Natural killer cell (primary cell): ENCODE results near the gene ESRRG. TPM values are rescaled to one million over a fixed set of nuclear protein-coding genes. Genes with fewer than 3 reads are reported as not detected.

ENCODE experiments used
- ATAC-seq, 3 donors: fragments of 150-1000 bp in 2 of 3; fragments of 200-7000 bp in 1 of 3; cut with Tn5 transposase; 1 replicate in 1 of 3; 2 replicates in 2 of 3; pipeline ENCODE4 v1.10.0; 2021; ENCODE audit warnings: mild to moderate bottlenecking in 2 of 3, moderate library complexity in 2 of 3
- DNase-seq, 2 donors: peaks; one replicate each; pipeline versions ENCODE4 v3.0.0 to v3.0.0-alpha.2; 2013 to 2021; ENCODE audit warnings: mixed read lengths in 1 of 2
- H3K27ac ChIP-seq: one replicate; pipeline ENCODE4 v1.5.1; 2013; ENCODE audit warnings: mild to moderate bottlenecking, low read length
- H3K27me3 ChIP-seq: one replicate; pipeline ENCODE4 v1.6.1; 2013; ENCODE audit warnings: low read length; ENCODE audit not compliant: control insufficient read depth, insufficient read depth
- H3K36me3 ChIP-seq: one replicate; pipeline ENCODE4 v1.6.1; 2013; ENCODE audit warnings: low read length; ENCODE audit not compliant: control insufficient read depth, insufficient read depth
- H3K4me1 ChIP-seq: one replicate; pipeline ENCODE4 v1.6.1; 2013; ENCODE audit warnings: low read length; ENCODE audit not compliant: control insufficient read depth, insufficient read depth
- H3K4me3 ChIP-seq: one replicate; pipeline ENCODE4 v1.5.1; 2013; ENCODE audit warnings: low read length
- H3K9me3 ChIP-seq: one replicate; pipeline ENCODE4 v1.6.1; 2013; ENCODE audit warnings: low read length; ENCODE audit not compliant: control insufficient read depth, insufficient read depth
- H3K27ac Mint-ChIP-seq, 2 donors: one replicate each; pipeline ENCODE4 v1.8.0; 2022; ENCODE audit warnings: mild to moderate bottlenecking in 2 of 2, mixed read lengths in 2 of 2, moderate library complexity in 1 of 2
- H3K27me3 Mint-ChIP-seq, 2 donors: one replicate each; pipeline ENCODE4 v1.8.0; 2022; ENCODE audit warnings: low read depth in 2 of 2, mixed read lengths in 2 of 2
- H3K36me3 Mint-ChIP-seq: one replicate; pipeline ENCODE4 v1.8.0; 2022; ENCODE audit warnings: mixed read lengths
- H3K4me1 Mint-ChIP-seq, 2 donors: one replicate each; pipeline ENCODE4 v1.8.0; 2022; ENCODE audit warnings: mixed read lengths in 2 of 2
- H3K4me3 Mint-ChIP-seq: one replicate; pipeline ENCODE4 v1.8.0; 2022; ENCODE audit warnings: mild to moderate bottlenecking, moderate library complexity, mixed read lengths
- H3K9me3 Mint-ChIP-seq, 2 donors: one replicate each; pipeline ENCODE4 v1.8.0; 2022; ENCODE audit warnings: mixed read lengths in 2 of 2
- WGBS: methylation state at CpG from one replicate; pipeline ENCODE4 v1.1.7; 2013; ENCODE audit warnings: missing lambda C conversion rate; ENCODE audit not compliant: insufficient coverage; 5-methylcytosine and 5-hydroxymethylcytosine counted together
- intact Hi-C: fragments of 100-400 bp; cut with micrococcal nuclease; formaldehyde crosslinking; loops from one replicate; pipeline ENCODE4 v1.14.2; 2022
- total RNA-seq, 4 donors: library from RNA; stranded (reverse); fragments of 120-200 nt in 1 of 4; gene quantifications; one replicate each; pipeline versions ENCODE4 v1.2.3 to v1.2.4, GENCODE V29; 2013 to 2022
- TF ChIP-seq, protein P1 (sequence below): fragments of 200-600 bp; IDR thresholded peaks from one replicate; pipeline ENCODE4 v1.8.0; 2022; ENCODE audit warnings: antibody characterized with exemption

ESRRG gene
- total RNA-seq, 3 donors from 2014 or later (not counting 1 experiment from before 2014, with no cell fraction given) = not detected

DNA sequence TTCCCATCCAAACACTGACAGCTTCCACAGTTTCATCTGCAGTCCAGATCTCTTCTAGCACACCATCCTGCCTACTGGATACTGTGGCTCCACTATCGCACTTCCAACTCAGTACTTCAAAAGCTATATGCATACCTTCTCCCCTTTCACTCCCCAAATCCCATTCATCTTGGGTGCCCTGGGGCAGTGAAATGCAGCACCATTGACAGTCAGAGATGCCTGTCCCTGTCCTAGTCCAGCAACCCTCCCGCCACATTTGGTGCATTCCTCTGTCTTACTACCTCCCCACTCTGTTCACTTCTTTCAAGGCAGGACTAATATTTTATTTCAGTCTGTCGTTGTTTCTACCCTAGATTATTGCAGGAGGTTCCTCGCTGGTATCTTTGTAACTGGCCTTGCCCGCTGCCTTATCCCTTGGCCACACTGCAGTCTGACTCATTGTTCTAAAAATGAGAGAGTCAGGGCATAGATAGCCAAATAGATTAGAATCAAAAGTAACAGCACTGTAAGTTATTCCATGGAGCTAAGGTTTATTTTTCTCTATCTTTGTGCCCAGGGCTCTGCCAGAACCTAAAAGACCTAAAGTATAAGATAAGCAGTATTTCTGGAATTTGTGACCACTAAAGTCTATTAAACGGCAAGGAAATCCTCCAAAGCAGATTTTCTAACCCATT lies 96.7 kb downstream of the ESRRG start:
- H3K27me3 Mint-ChIP-seq = no peaks in the 10 kb centered on the region
- no peaks in the 10 kb centered on the region for H3K27me3 ChIP-seq
- H3K36me3 Mint-ChIP-seq = no peaks in the 10 kb centered on the region
- no peak overlapping the region for H3K4me3 ChIP-seq
- WGBS = 81% methylated on average over 6 of the region's 6 CpGs
- no peaks in the 10 kb centered on the region for H3K36me3 ChIP-seq
- no peak overlapping the region for H3K27ac ChIP-seq
- H3K9me3 ChIP-seq = no peaks in the 10 kb centered on the region
- no peaks in the 10 kb centered on the region for H3K4me1 ChIP-seq
- H3K4me1 Mint-ChIP-seq = no peaks in the 10 kb centered on the region
- intact Hi-C loops = no loop called here
- H3K4me3 Mint-ChIP-seq = no peak overlapping the region
- TF ChIP-seq, protein P1, sequence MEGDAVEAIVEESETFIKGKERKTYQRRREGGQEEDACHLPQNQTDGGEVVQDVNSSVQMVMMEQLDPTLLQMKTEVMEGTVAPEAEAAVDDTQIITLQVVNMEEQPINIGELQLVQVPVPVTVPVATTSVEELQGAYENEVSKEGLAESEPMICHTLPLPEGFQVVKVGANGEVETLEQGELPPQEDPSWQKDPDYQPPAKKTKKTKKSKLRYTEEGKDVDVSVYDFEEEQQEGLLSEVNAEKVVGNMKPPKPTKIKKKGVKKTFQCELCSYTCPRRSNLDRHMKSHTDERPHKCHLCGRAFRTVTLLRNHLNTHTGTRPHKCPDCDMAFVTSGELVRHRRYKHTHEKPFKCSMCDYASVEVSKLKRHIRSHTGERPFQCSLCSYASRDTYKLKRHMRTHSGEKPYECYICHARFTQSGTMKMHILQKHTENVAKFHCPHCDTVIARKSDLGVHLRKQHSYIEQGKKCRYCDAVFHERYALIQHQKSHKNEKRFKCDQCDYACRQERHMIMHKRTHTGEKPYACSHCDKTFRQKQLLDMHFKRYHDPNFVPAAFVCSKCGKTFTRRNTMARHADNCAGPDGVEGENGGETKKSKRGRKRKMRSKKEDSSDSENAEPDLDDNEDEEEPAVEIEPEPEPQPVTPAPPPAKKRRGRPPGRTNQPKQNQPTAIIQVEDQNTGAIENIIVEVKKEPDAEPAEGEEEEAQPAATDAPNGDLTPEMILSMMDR = no peak
- H3K27ac Mint-ChIP-seq = no peak overlapping the region
- DNase-seq (no peak), ATAC-seq (no peak)
- peaks cover 6 to 8% of the 10 kb centered on the region in 2 donors for H3K9me3 Mint-ChIP-seq

DNA sequence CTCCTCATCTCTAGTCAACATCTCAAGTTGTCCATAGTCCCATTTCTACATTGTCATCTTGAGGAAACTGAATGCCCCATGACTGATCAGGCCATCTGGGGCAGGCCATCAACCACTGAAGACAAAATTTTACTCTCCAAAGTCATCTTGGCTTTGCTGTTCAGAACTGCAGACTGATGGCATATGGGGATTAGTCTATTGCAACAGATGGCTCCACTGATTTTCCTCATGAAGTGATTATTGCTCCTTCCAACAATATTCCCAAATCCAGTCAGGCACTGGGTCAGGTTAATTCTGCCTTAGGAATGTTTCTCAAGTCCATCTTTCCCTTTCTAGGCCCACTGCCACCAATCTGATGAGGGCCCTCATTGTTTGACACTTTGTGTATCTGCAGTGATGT lies 101.7 kb downstream of the ESRRG start:
- intact Hi-C loops = no loop called here
- Histone ChIP-seq H3K27me3 (no peaks in the 10 kb centered on the region), H3K4me1 (no peaks in the 10 kb centered on the region), H3K4me3 (no peak overlapping the region), H3K36me3 (no peaks in the 10 kb centered on the region), H3K27ac (no peak overlapping the region), H3K9me3 (no peaks in the 10 kb centered on the region)
- DNase-seq = no peak
- Mint-ChIP-seq H3K27ac (no peak overlapping the region), H3K9me3 (peaks cover 3 to 4% of the 10 kb centered on the region in 2 donors), H3K36me3 (no peaks in the 10 kb centered on the region), H3K4me1 (no peaks in the 10 kb centered on the region), H3K27me3 (no peaks in the 10 kb centered on the region), H3K4me3 (no peak overlapping the region)
- TF ChIP-seq, protein P1 = no peak
- no peak for ATAC-seq

DNA sequence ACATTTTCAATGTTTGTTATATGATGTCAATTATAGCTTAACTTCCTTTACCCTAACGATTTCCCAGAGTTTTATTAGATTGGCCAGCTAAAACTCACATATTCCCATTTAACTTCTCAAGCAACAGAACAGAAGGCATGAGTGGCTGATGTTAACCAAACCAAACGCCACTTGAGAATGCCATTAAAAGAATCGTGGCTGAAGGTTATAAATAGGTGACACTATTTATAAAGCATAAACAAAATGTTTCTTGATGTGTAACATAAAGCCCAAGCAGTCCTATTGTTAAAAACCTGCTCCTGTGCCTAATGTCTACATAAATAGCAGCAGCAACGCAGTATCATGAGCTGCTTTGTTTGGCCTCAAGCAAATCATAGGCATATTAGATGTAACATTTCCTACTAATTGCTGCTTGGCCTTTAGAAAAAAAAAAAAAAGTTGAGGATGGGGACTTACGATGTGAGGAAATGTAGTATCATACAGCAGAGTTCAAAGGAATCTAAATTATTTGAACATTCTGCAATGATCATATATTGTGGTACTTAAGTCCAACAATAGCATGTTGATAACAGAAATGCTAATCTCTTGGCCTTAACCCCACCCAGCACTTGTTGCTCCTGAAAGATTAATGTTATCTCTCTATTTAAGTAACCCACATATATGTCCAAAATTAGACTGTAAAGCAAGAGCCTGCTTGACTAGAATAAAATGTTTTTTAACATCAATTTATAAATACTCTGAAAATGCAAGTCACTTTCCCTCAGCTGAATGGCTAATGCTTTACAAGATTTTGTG lies 106.0 kb downstream of the ESRRG start:
- Mint-ChIP-seq H3K9me3 (peaks cover 5% of the 10 kb centered on the region in 2 donors), H3K27me3 (no peaks in the 10 kb centered on the region), H3K4me3 (no peak overlapping the region), H3K27ac (no peak overlapping the region), H3K36me3 (no peaks in the 10 kb centered on the region), H3K4me1 (no peaks in the 10 kb centered on the region)
- 76% methylated on average over 2 of the region's 5 CpGs for WGBS
- TF ChIP-seq, protein P1 = no peak
- H3K4me1 ChIP-seq = no peaks in the 10 kb centered on the region
- no peak for DNase-seq
- no peaks in the 10 kb centered on the region for H3K27me3 ChIP-seq
- ATAC-seq = no peak
- H3K36me3 ChIP-seq = no peaks in the 10 kb centered on the region
- no peaks in the 10 kb centered on the region for H3K9me3 ChIP-seq
- intact Hi-C loops = no loop called here
- H3K4me3 ChIP-seq = no peak overlapping the region
- no peak overlapping the region for H3K27ac ChIP-seq
